Transverse colon (tissue), 4 donors: ENCODE measurements around the gene TRIL.

ENCODE experiments used
- EP300 ChIP-seq: sonication (generic); formaldehyde crosslinking; IDR thresholded peaks from one replicate; pipeline ENCODE4 v1.6.1; 2017; ENCODE audit warnings: antibody characterized with exemption, low read depth
- POLR2AphosphoS5 ChIP-seq, 3 donors: sonication (generic); formaldehyde crosslinking; IDR thresholded peaks; one replicate each; pipeline ENCODE4 v1.6.1; 2016; ENCODE audit warnings: antibody characterized with exemption in 3 of 3
- TF ChIP-seq, protein P1 (sequence below), 5 experiments: fragments of 200-600 bp in 3 of 5; fragments of 450-650 bp in 2 of 5; sonication (generic) in 3 of 5; IDR thresholded peaks; 1 replicate in 2 of 5; 2 replicates in 3 of 5; pipeline ENCODE4 v1.5.1; 2016 to 2017; ENCODE audit warnings: antibody characterized with exemption in 5 of 5, inconsistent platforms in 3 of 5, mild to moderate bottlenecking in 2 of 5, moderate library complexity in 1 of 5

DNA sequence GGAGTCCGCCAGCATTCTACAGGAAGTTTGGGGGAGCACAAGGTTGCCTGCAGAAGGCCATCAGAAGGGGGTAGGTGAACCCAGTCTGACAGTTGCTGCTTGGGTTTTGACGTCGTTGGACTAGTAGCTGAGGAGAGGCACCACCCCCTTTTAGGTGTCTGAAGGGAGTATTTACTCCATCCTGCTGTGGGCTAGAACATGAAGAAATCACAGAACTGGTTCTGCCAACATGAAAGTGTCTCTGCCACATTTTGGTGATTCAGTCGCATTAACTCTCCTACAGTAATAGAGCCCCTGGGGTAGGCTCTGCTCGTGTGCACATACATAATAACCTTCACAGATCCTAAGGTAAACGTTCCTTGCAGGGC lies 834 bp upstream of the TRIL start:
- TF ChIP-seq, protein P1, sequence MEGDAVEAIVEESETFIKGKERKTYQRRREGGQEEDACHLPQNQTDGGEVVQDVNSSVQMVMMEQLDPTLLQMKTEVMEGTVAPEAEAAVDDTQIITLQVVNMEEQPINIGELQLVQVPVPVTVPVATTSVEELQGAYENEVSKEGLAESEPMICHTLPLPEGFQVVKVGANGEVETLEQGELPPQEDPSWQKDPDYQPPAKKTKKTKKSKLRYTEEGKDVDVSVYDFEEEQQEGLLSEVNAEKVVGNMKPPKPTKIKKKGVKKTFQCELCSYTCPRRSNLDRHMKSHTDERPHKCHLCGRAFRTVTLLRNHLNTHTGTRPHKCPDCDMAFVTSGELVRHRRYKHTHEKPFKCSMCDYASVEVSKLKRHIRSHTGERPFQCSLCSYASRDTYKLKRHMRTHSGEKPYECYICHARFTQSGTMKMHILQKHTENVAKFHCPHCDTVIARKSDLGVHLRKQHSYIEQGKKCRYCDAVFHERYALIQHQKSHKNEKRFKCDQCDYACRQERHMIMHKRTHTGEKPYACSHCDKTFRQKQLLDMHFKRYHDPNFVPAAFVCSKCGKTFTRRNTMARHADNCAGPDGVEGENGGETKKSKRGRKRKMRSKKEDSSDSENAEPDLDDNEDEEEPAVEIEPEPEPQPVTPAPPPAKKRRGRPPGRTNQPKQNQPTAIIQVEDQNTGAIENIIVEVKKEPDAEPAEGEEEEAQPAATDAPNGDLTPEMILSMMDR (IDR thresholded peaks at IDR 0.05), result no peak
- no peak for TF ChIP-seq EP300
- no peak for TF ChIP-seq POLR2AphosphoS5 (IDR thresholded peaks at IDR 0.05)
